Measurements from ENCODE around the gene RNF183.

DNA sequence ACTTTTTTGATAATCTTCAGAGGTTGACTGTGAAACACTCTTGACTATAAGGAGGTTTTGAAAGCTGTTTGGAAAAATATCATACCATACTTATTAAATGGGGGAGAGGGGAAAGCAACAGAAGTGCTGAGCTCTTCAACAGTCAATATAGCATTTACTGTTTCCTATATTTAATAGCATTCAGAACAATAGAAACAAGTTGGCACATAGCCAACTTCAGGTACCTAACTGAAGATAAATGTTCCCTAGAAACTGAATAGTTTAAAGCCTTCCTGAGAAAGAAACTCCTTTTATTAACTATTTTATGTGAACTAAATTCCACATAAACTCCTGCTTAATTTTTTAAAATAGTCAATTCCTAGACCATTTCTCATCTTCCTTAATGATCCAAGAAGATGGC is 55.5 kb downstream of the RNF183 start:
- TF ChIP-seq, protein P1, sequence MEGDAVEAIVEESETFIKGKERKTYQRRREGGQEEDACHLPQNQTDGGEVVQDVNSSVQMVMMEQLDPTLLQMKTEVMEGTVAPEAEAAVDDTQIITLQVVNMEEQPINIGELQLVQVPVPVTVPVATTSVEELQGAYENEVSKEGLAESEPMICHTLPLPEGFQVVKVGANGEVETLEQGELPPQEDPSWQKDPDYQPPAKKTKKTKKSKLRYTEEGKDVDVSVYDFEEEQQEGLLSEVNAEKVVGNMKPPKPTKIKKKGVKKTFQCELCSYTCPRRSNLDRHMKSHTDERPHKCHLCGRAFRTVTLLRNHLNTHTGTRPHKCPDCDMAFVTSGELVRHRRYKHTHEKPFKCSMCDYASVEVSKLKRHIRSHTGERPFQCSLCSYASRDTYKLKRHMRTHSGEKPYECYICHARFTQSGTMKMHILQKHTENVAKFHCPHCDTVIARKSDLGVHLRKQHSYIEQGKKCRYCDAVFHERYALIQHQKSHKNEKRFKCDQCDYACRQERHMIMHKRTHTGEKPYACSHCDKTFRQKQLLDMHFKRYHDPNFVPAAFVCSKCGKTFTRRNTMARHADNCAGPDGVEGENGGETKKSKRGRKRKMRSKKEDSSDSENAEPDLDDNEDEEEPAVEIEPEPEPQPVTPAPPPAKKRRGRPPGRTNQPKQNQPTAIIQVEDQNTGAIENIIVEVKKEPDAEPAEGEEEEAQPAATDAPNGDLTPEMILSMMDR (IDR thresholded peaks at IDR 0.05; ENCODE audit: poor library complexity, severe bottlenecking), result no peak
- no peak for TF ChIP-seq POLR2AphosphoS5 (IDR thresholded peaks at IDR 0.05)
- TF ChIP-seq SMC3 (conservative IDR thresholded peaks at IDR 0.05; ENCODE audit: poor library complexity), result no peak
- no peak for TF ChIP-seq RAD21 (conservative IDR thresholded peaks at IDR 0.05)
- TF ChIP-seq TAF1 (IDR thresholded peaks at IDR 0.05; ENCODE audit: low read depth), result no peak
- no peak for TF ChIP-seq EZH2 (IDR thresholded peaks at IDR 0.05; ENCODE audit: borderline replicate concordance, insufficient read depth, low read length, poor library complexity, severe bottlenecking)
- TF ChIP-seq, protein P2, sequence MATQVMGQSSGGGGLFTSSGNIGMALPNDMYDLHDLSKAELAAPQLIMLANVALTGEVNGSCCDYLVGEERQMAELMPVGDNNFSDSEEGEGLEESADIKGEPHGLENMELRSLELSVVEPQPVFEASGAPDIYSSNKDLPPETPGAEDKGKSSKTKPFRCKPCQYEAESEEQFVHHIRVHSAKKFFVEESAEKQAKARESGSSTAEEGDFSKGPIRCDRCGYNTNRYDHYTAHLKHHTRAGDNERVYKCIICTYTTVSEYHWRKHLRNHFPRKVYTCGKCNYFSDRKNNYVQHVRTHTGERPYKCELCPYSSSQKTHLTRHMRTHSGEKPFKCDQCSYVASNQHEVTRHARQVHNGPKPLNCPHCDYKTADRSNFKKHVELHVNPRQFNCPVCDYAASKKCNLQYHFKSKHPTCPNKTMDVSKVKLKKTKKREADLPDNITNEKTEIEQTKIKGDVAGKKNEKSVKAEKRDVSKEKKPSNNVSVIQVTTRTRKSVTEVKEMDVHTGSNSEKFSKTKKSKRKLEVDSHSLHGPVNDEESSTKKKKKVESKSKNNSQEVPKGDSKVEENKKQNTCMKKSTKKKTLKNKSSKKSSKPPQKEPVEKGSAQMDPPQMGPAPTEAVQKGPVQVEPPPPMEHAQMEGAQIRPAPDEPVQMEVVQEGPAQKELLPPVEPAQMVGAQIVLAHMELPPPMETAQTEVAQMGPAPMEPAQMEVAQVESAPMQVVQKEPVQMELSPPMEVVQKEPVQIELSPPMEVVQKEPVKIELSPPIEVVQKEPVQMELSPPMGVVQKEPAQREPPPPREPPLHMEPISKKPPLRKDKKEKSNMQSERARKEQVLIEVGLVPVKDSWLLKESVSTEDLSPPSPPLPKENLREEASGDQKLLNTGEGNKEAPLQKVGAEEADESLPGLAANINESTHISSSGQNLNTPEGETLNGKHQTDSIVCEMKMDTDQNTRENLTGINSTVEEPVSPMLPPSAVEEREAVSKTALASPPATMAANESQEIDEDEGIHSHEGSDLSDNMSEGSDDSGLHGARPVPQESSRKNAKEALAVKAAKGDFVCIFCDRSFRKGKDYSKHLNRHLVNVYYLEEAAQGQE (IDR thresholded peaks at IDR 0.05; ENCODE audit: borderline replicate concordance), result no peak
- no peak for TF ChIP-seq EP300 (conservative IDR thresholded peaks at IDR 0.05; ENCODE audit: poor library complexity, severe bottlenecking)

Data from neural cell (in vitro differentiated cells).